SU-DHL-6 (cell line): ENCODE results near the gene HUWE1.

Experiments
- H2AFZ ChIP-seq: fragments of 200-600 bp; sonication (generic); 2 replicates; pipeline ENCODE4 v1.6.1; 2014; ENCODE audit warnings: low read depth, mild to moderate bottlenecking, moderate library complexity, mixed read lengths, antibody characterized with exemption, low read length; ENCODE audit not compliant: severe bottlenecking
- H3F3A ChIP-seq: fragments of 200-600 bp; shearing (Covaris generic); 2 replicates; pipeline ENCODE4 v1.6.0; 2016; ENCODE audit warnings: antibody characterized with exemption, mild to moderate bottlenecking; ENCODE audit not compliant: insufficient read depth
- H3K27ac ChIP-seq: fragments of 200-600 bp; sonication (generic); 2 replicates; pipeline ENCODE4 v1.5.1; 2016; ENCODE audit warnings: low read depth, mild to moderate bottlenecking, low read length, moderate library complexity, mixed read lengths
- H3K27me3 ChIP-seq: fragments of 200-600 bp; sonication (generic), shearing (Covaris generic); 2 replicates; pipeline ENCODE4 v1.6.0; 2014; ENCODE audit warnings: mild to moderate bottlenecking, low read length
- H3K36me3 ChIP-seq: fragments of 200-600 bp; sonication (generic); 2 replicates; pipeline ENCODE4 v1.6.1; 2014; ENCODE audit warnings: mild to moderate bottlenecking, low read length, mixed read lengths
- H3K4me2 ChIP-seq: fragments of 300-600, 200-600 bp; shearing (Covaris generic), sonication (generic); 2 replicates; pipeline ENCODE4 v1.6.0; 2014; ENCODE audit warnings: low read length, low read depth, mild to moderate bottlenecking; ENCODE audit not compliant: poor library complexity, severe bottlenecking
- H3K4me3 ChIP-seq: fragments of 200-600 bp; sonication (generic); 2 replicates; pipeline ENCODE4 v1.5.1; 2014; ENCODE audit warnings: antibody characterized with exemption, low read length, mild to moderate bottlenecking, mixed read lengths; ENCODE audit not compliant: insufficient read depth, poor library complexity, severe bottlenecking
- H3K79me2 ChIP-seq: fragments of 200-600 bp; sonication (generic); 2 replicates; pipeline ENCODE4 v1.6.1; 2014; ENCODE audit warnings: mild to moderate bottlenecking, low read length, moderate library complexity; ENCODE audit not compliant: insufficient read depth
- H3K9ac ChIP-seq: fragments of 200-600 bp; sonication (generic); 2 replicates; pipeline ENCODE4 v1.7.0; 2014; ENCODE audit warnings: mild to moderate bottlenecking, low read length
- H3K9me2 ChIP-seq: fragments of 200-600 bp; sonication (generic); replicated peaks from 2 replicates; pipeline ENCODE4 v1.6.1; 2014; ENCODE audit warnings: low read length; ENCODE audit not compliant: insufficient read depth
- H3K9me3 ChIP-seq: fragments of 200-600 bp; sonication (generic); 2 replicates; pipeline ENCODE4 v1.6.1; 2014; ENCODE audit warnings: low read length, mixed read lengths; ENCODE audit not compliant: insufficient read depth
- H4K20me1 ChIP-seq: fragments of 200-600 bp; sonication (generic); 2 replicates; pipeline ENCODE4 v1.6.1; 2014; ENCODE audit warnings: low read depth, mild to moderate bottlenecking, antibody characterized with exemption, low read length, moderate library complexity, mixed read lengths
- EZH2phosphoT487 ChIP-seq: fragments of 200-600 bp; sonication (generic), shearing (Covaris generic); conservative IDR thresholded peaks from 2 replicates; pipeline ENCODE4 v1.6.1; 2018; ENCODE audit warnings: mild to moderate bottlenecking, antibody characterized with exemption, low read length, moderate library complexity, mixed read lengths
- TF ChIP-seq, protein P1 (sequence below): fragments of 200-600 bp; sonication (generic); IDR thresholded peaks from one replicate; pipeline ENCODE4 v1.5.1; 2017; ENCODE audit warnings: antibody characterized with exemption, mild to moderate bottlenecking, low read length, moderate library complexity; ENCODE audit not compliant: insufficient read depth, poor library complexity, severe bottlenecking

The HUWE1 gene

DNA sequence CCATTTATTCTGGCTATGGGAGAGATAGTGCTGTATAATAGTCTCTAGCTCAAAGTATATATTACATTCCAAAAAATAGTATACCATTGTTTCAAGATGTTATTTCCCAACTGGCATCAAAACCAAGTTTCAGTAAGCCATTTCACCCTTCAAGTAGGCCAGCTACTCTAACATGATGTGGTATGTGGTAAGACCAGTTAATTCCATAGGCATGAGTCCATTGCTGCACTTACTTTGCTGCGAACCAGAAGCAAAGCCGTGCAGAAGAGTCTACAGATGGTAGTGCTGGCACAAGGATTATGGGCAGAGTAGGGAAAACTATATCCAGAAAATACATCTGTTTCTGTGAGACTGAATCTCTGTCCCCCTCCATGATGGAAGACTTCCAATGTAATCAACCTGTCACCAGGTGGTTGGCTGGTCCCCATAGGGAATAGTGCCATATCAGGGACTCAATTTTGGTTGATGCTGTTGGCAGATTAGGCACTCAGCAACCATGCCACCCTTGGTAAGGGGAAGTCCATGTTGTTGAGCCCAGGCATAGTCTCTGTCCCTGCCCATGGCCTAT is 202.6 kb downstream of the HUWE1 start:
- no peaks in the 10 kb centered on the region for H3K9me2 ChIP-seq
- TF ChIP-seq, protein P1, sequence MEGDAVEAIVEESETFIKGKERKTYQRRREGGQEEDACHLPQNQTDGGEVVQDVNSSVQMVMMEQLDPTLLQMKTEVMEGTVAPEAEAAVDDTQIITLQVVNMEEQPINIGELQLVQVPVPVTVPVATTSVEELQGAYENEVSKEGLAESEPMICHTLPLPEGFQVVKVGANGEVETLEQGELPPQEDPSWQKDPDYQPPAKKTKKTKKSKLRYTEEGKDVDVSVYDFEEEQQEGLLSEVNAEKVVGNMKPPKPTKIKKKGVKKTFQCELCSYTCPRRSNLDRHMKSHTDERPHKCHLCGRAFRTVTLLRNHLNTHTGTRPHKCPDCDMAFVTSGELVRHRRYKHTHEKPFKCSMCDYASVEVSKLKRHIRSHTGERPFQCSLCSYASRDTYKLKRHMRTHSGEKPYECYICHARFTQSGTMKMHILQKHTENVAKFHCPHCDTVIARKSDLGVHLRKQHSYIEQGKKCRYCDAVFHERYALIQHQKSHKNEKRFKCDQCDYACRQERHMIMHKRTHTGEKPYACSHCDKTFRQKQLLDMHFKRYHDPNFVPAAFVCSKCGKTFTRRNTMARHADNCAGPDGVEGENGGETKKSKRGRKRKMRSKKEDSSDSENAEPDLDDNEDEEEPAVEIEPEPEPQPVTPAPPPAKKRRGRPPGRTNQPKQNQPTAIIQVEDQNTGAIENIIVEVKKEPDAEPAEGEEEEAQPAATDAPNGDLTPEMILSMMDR = no peak
- no peak for TF ChIP-seq EZH2phosphoT487
- no peaks in the 10 kb centered on the region for H3K79me2 ChIP-seq
- no peak overlapping the region for H2AFZ ChIP-seq
- no peaks in the 10 kb centered on the region for H3F3A ChIP-seq
- no peak overlapping the region for H3K4me2 ChIP-seq
- H3K9me3 ChIP-seq = no peaks in the 10 kb centered on the region
- no peak overlapping the region for H3K27ac ChIP-seq
- no peak overlapping the region for H3K9ac ChIP-seq
- no peaks in the 10 kb centered on the region for H3K27me3 ChIP-seq
- H3K4me3 ChIP-seq = no peak overlapping the region
- no peaks in the 10 kb centered on the region for H3K36me3 ChIP-seq
- H4K20me1 ChIP-seq = no peaks in the 10 kb centered on the region

DNA sequence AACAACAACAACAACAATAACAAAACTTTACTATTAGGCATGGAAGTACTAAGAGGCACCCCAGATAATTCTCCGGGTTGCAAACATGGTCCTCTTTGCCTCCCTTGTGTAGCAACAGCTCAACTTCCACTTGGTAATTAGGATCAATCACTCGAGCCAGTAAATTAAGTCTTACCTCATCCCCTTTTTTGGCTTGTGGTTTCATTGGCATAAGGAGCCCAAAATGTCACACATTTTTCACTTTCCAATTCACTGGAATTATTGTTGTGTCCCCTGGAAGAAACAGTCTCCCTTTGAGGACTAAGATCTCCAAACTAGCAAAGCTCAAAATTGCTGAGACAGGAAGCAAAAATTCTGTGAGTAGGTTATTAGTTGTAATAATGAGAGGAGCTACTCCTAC is 203.1 kb downstream of the HUWE1 start:
- no peaks in the 10 kb centered on the region for H3K27me3 ChIP-seq
- H3K36me3 ChIP-seq = no peaks in the 10 kb centered on the region
- H3K27ac ChIP-seq = no peak overlapping the region
- no peaks in the 10 kb centered on the region for H3F3A ChIP-seq
- no peaks in the 10 kb centered on the region for H3K79me2 ChIP-seq
- H3K4me3 ChIP-seq = no peak overlapping the region
- H3K9me2 ChIP-seq = no peaks in the 10 kb centered on the region
- no peaks in the 10 kb centered on the region for H3K9me3 ChIP-seq
- H3K9ac ChIP-seq = no peak overlapping the region
- H2AFZ ChIP-seq = no peak overlapping the region
- TF ChIP-seq, protein P1 = no peak
- no peak for TF ChIP-seq EZH2phosphoT487
- no peak overlapping the region for H3K4me2 ChIP-seq
- H4K20me1 ChIP-seq = no peaks in the 10 kb centered on the region
